CD4-positive, alpha-beta T cell treated with Interleukin-6 for 4 hours (primary cell): Measurements from ENCODE around the gene RAB22A.
A peak's percentile ranks its signal among the peaks of the same experiment; 100 is the strongest.

Experiments used
- DNase-seq: peaks from one replicate; pipeline ENCODE4 v3.0.0-alpha.2; 2020; ENCODE audit warnings: mixed read lengths

RAB22A gene, protein sequence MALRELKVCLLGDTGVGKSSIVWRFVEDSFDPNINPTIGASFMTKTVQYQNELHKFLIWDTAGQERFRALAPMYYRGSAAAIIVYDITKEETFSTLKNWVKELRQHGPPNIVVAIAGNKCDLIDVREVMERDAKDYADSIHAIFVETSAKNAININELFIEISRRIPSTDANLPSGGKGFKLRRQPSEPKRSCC

DNA sequence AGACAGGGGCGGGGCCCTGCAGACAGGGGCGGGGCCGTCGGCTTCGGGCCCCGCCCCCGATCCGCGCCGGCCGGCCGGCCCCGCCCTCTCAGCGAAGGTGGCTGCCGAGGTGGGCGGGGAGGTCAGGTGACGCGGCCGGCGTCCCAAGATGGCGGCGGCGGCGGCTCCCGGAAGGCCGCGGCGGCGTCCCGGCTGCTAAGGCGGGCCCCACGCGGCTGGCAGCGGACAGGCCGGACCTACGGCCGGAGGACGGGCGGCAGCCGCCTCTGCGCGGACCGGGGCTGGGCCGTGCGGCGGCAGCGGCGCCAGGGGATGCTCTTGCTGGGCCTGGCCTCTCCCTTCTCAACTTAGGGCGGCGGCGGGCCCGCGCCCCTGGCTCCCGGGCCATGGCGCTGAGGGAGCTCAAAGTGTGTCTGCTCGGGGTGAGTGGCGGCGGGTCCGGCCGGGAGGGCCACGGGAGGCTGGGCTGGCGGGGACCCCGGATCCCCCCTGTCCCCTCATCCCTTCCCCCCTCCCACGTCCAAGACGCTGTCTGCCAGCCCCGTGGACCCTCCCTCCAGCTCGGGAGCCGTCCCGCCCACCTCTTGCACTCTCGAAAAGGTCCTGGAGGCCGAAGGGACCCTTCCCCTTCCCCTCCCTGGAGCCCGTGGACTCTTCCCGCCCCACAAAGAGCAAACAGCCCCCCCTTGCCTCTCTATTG, at the start of gene RAB22A:
Gene RAB22A (plus strand): TSS at position 125 of the 700 bp plus-strand sequence. CDS start 262 bp downstream, at position 387.
- peak; percentile 82 for DNase-seq

DNA sequence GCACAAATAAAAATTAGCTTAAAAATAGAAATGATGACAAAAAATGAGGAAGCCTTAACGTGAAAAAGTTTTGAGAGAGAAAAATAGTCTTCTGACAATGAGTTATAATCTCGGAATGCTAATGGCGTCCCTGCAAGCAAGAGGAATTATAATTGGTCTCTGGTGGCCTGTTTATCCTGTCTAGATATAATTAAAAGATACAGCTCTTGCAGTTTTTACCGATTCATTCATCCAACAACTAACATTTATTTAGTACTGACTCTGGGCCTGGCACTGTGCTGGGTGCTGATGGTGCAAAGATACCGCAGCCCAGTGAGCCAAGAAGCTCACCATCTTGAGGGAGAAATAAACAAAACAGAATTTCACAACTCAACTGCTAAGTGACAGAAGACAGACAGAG, 49.5 kb upstream of the RAB22A start:
- DNase-seq: no peak

DNA sequence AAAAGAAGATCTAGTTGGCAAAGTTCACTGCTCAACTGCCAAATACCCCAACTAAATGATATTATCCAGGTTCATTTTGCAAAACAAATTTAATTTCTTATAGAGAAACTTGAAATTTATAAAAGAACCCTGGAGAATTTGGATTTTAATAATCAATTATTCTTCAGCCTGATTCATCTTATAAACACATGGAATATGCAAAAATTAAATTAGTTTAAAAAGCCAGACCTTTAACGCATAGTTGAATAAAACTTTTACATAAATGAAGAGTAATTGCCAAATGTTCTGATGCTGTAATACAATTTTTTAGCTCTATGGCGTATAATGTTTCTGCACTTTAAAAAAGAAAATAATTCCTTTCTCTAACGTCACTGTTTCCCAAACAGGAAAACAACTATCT, 47.9 kb upstream of the RAB22A start:
- no peak for DNase-seq

DNA sequence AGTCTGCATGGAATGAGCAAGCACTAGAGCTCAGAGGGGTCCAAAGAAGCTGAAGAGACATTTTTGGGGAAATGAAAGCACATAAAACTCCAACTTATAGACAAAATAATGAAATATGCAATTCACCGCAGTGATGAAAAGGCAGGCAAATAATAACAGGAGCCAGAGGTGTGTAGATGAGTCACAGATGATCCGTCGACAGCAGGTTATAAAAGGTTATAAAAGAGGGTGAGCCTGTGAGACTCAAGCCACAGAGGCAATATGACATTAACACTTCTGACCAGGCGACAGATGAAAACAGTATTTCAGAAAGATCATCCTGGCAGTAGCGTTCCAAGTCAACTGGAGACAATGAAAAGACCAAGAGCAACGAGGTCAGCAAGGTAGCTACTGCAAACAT, 45.2 kb upstream of the RAB22A start:
- DNase-seq: no peak

DNA sequence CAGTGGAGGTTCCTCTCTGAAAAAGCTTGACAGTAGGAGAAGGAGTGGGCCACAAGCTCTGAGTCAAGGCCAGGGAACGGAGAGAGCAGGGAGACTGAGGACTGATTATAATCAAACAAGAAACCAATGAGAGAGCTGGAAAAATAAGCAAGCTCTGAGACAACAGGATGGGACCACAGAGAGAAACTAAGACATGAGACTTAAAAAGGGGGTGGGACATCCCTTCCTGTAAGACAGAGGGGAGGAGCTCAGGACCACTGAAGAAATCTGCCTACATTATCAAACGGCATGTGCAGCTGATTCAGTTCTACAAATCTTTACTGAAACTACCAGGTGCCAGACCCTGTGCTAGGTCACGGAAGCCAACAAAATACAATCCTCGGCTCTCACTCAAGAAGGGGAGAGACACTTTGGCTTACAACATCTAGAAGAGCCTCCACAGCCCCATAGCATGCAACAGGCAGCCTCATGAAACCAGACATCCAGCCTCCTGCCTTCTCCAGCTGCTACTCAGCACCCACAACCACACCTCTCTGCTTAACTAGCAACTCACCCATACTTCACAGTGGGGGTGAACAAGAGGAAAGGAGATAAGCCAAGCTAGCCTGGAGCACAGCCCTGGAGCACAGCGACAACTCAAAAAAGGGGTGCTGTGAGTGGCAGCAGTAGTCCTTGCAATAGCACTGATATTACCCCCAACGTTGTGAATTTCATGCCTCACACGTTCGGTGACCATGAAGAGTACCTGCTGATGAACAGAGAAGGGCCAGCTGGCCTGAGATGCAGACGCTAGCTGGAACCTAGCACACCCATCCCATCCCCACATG, 41.9 kb upstream of the RAB22A start:
- DNase-seq: no peak

DNA sequence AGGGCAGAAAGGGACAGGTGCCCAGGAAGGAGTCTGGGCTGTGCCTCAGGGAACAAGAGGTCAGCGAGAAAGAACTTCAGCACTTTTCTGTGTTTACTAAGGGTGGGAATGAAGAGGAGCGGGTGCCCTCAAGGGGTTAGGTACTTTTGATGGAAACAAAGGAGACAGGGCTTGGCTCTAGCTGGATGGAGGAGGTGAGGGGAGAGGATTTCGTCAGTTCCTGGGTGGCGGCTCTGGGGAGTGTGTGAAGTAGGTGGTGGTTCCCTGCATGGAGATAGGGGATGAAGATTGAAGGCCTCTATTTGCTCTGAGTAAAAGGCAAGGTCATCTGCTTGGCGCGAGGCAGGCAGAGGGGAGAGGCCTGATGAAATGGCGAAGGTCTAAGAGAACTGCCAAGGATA, 41.1 kb upstream of the RAB22A start:
- DNase-seq: no peak

DNA sequence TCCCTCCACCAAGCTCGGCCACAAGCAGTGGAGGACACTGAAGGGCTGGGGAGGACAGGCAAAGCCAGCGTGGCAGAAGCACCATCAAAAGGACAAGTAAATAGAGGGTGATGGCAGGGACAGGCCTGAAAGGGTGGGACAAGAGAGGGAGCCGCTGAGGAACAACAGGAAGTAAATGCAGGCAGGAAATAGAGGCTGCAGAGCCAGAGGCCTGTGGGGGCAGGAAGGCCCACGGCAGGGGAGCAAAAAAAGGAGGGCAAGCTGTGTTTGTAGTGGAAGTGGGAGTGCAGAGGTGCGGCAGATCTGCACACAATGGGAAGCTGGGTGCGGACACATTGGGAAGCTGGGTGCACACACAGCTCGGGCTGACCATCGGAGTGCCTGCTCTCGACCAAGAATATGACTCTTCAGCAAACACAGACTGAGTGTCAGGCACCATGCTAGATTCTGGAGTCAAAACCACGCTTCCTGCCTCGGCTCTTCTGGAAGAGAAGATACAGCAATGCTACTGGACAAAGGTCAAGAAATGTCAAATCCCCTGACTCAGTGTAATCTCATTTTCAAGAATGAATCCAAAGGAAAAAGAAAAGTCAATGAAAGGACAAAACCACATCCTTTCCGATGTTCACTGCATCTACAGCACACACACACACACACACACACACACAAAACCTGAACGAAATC, 40.4 kb upstream of the RAB22A start:
- DNase-seq: no peak

DNA sequence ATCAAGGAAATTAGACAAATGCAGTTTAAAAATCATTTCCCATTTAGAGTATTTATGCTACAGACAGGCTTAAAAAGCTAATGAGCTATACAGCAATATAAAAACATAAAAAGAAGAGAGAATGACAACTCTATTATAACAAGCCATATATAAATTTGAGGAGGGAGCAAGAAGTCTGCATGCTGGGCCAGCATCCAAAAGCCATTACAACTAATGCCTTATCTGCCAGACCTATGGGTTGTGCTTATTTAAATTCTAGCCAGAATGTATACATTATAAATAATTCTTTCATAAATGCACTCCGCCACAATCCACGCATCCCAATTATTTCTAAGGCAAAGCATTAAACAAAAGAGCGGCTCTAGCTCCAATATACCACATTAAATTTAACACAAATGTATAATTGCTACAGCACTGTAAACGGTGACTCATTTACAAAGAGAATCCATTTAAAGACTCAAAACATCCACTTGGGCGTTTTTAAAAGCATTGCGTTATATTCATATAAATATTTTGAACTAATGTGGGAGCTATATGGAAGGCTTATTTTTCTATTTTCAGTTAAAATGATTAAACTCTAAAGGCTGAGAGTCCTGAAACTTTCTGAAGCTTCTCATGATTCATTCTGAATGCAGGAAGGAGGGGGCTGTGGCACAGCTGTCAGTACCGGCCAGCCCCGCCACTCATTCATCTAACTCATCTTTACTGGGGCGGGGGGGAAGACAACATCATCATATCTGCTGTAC, 37.7 kb upstream of the RAB22A start:
- DNase-seq: no peak

DNA sequence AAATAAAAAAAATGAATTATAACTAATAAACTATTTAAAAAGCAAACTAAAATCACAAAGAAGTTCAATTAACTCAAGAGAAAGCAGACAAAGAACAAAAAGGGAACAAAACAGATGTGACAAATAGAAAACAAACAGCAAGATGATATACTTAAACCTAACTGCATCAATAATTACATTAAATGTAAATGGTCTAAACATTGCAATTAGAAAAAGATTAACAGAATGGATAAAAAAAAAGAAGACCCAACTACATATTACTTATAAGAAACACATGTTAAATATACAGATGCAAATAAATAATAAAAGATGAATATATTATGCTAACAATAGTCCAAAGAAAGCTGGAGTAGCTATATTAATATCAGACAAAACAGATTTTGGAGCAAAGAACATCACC, 35.1 kb upstream of the RAB22A start:
- DNase-seq: no peak

DNA sequence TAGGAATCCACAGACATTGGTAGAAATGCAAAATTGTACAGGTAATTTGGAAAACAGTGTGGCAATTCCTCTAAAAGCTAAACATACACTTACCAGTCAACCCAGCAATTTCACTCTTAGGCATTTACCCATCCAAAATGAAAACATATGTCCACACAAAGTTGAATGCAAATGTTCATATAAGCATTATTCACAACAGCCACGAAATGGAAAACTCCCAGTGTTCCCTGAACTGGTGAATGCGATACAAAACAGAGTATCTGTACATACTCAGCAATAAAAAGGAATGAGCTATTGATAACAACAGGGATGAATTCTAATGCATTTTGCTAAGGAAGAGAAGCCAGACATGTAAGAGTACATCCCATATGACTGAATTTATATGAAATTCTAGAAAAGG, 32.4 kb upstream of the RAB22A start:
- no peak for DNase-seq

DNA sequence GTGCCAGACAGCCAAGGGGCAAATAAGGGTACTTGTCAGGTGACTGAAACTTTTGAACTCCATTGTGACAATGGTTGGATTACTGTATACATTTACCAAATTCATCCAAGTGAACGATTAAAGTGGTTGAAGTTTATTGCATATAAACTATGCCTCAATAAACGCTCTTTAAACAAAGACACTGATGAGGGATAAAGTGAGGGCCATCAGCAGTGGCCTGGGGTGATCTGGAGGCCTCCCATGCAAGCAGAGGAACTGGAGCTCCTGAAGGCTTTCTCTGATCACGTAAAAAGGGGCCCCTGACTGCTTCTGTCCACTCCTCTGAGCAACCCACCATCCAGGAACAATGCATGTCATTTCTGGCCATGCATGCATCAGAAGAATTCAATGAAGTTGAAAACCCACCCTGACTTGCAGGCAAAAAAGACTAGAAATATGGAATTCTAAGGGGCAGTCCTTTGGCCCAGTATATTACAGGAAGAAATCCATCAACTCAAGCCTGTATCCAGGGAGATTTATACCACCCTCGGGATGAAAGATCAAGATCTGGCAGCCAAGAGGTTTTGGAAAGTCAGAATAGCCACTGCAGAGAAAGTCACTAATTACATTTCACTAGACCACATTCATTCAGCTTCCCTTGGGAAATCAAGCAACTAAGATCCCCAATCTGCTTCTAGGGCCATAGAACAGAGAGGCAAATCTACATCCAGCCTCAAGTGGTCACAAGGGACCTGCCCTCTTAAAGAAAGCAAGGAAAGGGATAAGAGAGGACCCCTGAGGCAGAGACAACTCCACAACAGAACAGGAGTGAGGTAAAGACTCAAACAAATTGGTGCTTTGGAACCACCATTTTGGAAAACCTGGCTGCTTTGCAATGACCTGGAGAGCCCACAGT, 31.7 kb upstream of the RAB22A start:
- DNase-seq: no peak

DNA sequence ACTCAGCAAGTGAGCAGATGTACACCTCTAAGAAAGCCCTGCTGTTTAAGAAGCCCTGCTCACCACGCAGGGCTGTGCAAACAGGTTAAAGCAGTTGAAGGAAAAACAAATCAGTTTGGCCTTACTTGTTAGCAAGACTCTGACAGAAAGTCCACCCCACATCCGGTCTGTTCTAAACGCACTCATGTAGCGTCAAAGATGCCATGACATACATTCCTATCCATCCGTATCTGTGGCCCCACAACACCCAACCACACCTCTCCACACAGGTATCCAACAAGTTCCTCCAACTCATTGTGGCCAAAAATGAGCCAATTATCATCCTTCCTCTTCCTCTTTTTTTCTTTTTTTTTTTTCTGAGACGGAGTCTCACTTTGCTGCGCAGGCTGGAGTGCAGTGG, 22.8 kb upstream of the RAB22A start:
- no peak for DNase-seq

DNA sequence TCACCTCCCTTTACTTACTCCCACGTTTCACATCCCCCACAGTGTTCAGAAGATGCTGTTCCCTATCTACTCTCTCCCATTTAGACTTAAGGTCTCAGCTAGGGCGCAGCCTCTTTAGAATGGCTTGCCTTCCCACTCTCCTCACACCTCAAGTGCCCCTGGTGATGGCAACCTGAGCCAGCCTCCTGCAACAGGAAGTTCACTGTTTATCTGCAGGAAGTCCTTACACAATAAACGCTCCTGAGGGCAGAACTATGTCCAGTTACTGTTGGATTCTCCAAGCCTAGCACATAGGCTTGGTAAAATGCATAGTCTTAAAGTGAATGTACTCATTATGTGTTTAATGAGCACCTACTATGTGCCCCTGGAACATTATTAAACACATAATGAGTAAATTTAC, 21.9 kb upstream of the RAB22A start:
- no peak for DNase-seq

DNA sequence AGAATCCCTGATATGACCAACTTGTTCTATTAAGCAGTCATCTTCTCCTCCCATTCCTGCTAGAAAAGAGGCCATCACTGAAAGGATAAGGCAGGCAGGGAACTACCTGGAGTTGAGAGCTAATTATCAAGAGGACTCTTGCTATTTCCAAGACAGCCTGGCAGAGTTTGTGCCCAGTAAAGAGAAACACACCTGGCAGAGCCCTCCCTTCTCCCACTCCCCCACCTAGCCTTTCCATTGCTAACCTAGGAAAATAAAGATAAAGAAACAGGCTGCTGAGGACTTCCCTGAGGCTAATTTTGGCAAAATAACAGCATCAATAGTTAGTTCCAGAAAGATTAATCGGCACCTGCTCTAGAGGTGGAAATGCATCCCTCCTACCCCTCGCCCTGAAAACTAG, 20.4 kb upstream of the RAB22A start:
- no peak for DNase-seq

DNA sequence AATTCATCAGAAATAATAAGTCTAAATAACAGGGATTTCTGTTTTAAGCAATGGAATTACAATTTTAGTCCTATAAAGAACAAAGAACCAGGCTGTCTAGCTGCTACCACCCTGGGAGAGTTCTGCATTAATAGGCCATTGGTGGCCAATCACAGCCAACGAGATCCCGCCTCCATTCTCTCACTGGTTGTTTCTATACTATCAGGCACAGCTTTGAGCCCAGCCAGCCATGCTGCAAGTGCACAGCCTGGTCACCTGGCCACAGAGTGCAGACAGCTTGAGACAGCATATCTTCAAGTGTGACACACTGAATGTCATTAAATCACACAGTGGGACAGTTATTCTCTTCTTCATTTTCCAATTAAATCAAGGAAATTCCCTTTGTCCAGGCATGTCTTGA, 16.1 kb upstream of the RAB22A start:
- DNase-seq: no peak

DNA sequence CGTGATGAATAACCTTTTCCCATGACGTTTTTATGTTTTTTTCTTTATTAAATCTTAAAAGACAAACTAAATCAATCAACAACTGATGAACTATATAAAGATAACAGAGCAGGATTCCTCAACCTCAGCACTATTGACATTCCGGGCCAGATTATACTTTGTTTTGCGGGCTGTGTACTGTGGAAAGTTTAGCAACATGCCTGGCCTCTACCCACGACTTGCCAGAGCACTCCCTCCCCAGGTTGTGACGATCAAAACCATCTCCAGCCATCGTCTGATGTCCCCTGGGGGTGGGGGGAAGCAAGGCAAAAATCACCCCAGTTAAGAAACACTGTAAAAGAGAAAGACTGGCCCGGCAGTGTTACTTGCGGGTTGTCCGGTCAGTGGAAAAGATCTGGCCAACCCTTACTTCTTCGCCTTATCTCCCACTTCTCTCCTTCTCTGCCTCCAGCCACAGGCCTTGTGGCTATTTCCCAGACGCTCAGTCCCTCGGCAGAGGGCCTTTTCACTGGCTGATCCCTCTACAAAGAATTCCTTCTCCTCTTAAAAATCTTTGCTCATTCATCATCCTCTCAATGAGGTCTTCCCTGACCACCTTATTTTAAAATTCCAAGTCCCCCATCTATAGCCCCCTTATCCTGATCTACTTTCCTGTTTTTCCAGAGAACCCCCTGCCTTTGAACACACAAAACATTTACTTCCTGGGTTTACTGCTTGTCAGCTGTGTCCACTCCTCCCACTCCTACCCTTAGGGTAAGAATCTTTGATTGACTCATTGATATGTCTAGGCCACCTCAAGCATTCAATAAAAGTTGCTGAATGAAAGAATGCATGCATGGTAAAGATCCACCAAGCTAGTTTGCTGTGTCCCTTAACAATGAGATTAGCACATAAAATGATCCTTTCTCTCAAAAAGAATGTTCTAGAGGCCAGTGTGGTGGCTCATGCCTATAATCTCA, 14.7 kb upstream of the RAB22A start:
- no peak for DNase-seq

DNA sequence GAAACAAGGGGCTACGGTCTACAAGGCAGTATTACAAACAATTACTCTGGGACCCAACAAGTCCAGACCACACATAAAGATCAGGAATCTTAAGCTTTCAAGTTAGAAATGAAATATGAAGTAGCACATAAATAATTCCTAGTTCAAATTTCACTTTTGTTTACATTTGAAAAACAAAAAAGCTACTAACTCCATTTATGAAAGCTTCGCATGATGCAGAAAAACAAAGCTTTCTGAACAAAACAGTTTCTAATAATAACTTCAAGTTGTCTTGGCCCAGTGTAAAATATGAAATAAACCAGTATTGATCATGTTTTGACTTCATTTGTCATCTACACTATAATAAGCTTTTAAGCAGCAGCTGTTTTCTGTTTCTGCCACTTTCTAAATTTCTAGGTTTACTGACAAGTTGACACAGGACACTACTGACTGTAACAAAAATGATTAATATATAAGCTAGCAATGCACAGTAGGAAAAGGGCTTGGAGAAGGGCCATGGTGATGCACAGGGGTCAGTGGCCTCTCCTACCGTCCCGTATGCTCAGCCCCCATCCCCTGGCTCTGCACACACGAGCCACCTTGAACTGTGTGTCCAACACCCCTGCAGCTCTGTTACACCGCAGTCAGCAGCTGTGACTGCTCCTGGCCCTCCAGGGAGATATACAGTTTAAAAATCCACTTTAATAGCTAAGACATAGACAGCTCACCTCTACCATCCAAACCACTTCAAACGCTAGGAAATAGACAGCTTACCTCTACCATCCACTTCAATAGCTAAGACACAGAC, 13.3 kb upstream of the RAB22A start:
- no peak for DNase-seq

DNA sequence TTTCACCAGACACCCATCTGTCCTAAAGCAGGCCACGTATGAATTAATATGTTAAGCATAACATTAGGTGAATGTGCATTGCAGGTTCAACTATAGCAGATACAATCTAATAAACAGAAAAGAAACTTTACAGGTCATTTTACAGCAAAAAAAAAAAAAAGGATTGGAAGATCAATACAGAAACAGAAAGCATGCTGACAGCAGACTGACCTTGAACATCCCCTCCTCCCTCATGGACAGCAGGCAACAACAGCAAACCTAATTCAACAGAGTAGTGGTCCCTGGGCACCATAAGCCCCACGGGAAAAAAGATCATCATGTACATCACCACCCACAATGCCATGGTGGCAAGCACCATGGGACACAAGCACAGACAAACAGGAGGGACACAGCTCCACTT, 12.1 kb upstream of the RAB22A start:
- DNase-seq: no peak

DNA sequence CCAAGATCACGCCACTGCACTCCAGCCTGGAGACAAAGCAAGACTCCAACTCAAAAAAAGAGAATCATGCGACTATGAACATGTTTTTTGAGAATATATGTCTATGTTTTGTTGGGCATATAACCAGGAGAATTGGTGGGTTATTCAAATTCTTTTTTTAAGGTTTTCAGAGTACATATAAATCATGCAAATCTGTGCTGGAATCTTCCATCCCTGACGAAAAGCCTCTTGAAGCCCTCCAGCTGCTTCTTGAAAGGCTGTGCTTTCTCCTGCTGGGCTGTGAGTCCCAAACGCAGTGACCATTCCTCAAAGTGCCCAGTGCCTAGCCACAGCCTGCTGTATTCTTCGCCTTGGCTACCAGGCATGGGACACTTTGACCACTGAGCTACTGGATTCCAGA, 9.2 kb upstream of the RAB22A start:
- DNase-seq: no peak

DNA sequence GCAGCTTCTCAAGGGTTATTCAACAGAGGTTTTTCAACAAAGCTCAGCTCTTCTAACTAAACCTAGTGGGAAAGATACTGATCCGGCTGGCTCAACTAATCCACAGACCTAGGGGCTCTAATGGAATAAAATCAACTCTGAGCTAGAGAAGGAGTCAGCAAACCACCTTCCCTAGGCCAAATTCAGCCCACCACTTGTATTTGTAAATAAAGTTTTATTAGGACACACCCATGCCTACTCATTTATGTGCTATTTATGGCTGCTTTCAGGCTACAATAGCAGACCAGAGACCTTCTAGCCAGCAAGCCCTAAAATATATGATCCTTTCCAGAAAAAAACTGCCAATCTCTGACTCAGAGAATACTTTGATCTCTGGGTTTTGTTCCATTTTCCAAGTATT, 6.0 kb upstream of the RAB22A start:
- no peak for DNase-seq
